Thyroid gland (tissue), 4 donors: ENCODE data around the gene GANC.

Experiments used
- CTCF ChIP-seq, 6 experiments: fragments of 200-600 bp in 3 of 6; fragments of 450-650 bp in 3 of 6; sonication (generic) in 3 of 6; IDR thresholded peaks; one replicate each; pipeline ENCODE4 v1.5.1; 2016 to 2019; ENCODE audit warnings: antibody characterized with exemption in 6 of 6, mild to moderate bottlenecking in 2 of 6, inconsistent platforms in 1 of 6, moderate library complexity in 1 of 6
- POLR2A ChIP-seq, 2 donors: fragments of 450-650 bp; IDR thresholded peaks; one replicate each; pipeline ENCODE4 v1.6.1; 2017; ENCODE audit warnings: antibody characterized with exemption in 2 of 2, mild to moderate bottlenecking in 2 of 2, moderate library complexity in 1 of 2

GRCh38 chr15:42240823-42241222 lies 32.2 kb upstream of the GANC start:
- no peak for TF ChIP-seq CTCF (IDR thresholded peaks at IDR 0.05)
- no peak for TF ChIP-seq POLR2A (IDR thresholded peaks at IDR 0.05)
